ENCODE measurements around the gene PPM1H. TPM values are rescaled to one million over a fixed set of nuclear protein-coding genes. Genes with fewer than 3 reads are reported as not detected.

PPM1H gene
- total RNA-seq, 3 donors from 2014 or later (not counting 1 experiment from before 2014, with no cell fraction given): 0.18 to 2.1 (median 0.40) TPM

DNA sequence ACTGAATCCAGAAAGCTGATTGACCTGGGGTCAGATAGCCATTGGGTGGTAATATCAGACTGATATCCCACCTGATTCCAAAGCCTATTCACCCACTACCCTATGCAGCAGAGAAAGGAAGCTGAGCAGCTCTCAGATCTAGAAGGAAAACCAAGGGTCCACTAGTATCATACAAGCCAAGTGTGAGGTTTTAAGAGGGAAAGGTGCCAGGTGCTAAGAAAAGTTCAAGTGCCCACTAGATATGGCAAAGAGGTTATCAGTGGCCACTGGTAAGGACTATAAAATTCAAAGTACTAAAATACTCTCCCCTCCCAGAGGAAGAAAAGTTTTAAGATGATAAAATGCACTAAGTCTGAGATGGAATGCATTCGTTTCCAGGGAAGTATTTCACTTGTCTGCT lies 85.6 kb downstream of the PPM1H start:
- H3K4me3 ChIP-seq (ENCODE audit: low read length): no peak overlapping the region
- H3K4me3 Mint-ChIP-seq: no peak overlapping the region
- H3K27me3 Mint-ChIP-seq (ENCODE audit: low read depth in 2 of 2): no peaks in the 10 kb centered on the region
- H3K36me3 ChIP-seq (ENCODE audit: control insufficient read depth, insufficient read depth, low read length): no peaks in the 10 kb centered on the region
- no peaks in the 10 kb centered on the region for H3K27me3 ChIP-seq (ENCODE audit: control insufficient read depth, insufficient read depth, low read length)
- no CpG with 5 or more reads among the region's 1 CpG for WGBS (ENCODE audit: insufficient coverage)
- H3K9me3 ChIP-seq (ENCODE audit: control insufficient read depth, insufficient read depth, low read length): no peaks in the 10 kb centered on the region
- H3K4me1 ChIP-seq (ENCODE audit: control insufficient read depth, insufficient read depth, low read length): no peaks in the 10 kb centered on the region
- no peaks in the 10 kb centered on the region for H3K9me3 Mint-ChIP-seq
- no peak overlapping the region for H3K27ac Mint-ChIP-seq
- no peaks in the 10 kb centered on the region for H3K4me1 Mint-ChIP-seq
- DNase-seq (no peak), ATAC-seq (no peak)
- no peak overlapping the region for H3K27ac ChIP-seq (ENCODE audit: low read length)
- intact Hi-C loops (cut with micrococcal nuclease): no loop called here
- no peaks in the 10 kb centered on the region for H3K36me3 Mint-ChIP-seq
- TF ChIP-seq, protein P1, sequence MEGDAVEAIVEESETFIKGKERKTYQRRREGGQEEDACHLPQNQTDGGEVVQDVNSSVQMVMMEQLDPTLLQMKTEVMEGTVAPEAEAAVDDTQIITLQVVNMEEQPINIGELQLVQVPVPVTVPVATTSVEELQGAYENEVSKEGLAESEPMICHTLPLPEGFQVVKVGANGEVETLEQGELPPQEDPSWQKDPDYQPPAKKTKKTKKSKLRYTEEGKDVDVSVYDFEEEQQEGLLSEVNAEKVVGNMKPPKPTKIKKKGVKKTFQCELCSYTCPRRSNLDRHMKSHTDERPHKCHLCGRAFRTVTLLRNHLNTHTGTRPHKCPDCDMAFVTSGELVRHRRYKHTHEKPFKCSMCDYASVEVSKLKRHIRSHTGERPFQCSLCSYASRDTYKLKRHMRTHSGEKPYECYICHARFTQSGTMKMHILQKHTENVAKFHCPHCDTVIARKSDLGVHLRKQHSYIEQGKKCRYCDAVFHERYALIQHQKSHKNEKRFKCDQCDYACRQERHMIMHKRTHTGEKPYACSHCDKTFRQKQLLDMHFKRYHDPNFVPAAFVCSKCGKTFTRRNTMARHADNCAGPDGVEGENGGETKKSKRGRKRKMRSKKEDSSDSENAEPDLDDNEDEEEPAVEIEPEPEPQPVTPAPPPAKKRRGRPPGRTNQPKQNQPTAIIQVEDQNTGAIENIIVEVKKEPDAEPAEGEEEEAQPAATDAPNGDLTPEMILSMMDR (IDR thresholded peaks at IDR 0.05): no peak

DNA sequence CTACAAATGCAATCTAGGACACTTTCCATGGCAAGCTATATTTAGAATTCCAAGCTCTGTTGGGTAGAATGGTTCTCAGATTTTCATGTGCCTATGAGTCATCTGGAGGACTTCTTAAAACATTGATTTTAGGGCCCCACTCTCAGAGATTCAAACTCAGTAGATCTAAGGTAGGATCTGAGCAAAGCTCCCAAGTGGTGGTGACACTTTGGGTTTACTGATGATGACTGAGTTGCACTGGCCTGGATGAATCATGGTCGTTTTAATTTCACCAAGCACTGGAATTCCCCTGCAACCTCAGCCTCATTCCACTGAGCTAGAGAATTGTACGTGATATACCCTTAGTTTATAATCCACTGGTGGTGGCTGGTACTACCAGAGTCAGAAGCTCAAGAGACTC lies 86.5 kb downstream of the PPM1H start:
- Histone ChIP-seq H3K27ac (ENCODE audit: low read length) (no peak overlapping the region), H3K4me1 (ENCODE audit: control insufficient read depth, insufficient read depth, low read length) (no peaks in the 10 kb centered on the region), H3K9me3 (ENCODE audit: control insufficient read depth, insufficient read depth, low read length) (no peaks in the 10 kb centered on the region), H3K4me3 (ENCODE audit: low read length) (no peak overlapping the region), H3K27me3 (ENCODE audit: control insufficient read depth, insufficient read depth, low read length) (no peaks in the 10 kb centered on the region), H3K36me3 (ENCODE audit: control insufficient read depth, insufficient read depth, low read length) (no peaks in the 10 kb centered on the region)
- intact Hi-C loops (cut with micrococcal nuclease): no loop called here
- Mint-ChIP-seq H3K4me1 (no peaks in the 10 kb centered on the region), H3K27me3 (ENCODE audit: low read depth in 2 of 2) (no peaks in the 10 kb centered on the region), H3K27ac (no peak overlapping the region), H3K4me3 (no peak overlapping the region), H3K36me3 (no peaks in the 10 kb centered on the region), H3K9me3 (no peaks in the 10 kb centered on the region)
- ATAC-seq: no peak
- DNase-seq: no peak
- TF ChIP-seq, protein P1 (IDR thresholded peaks at IDR 0.05): no peak
- WGBS (ENCODE audit: insufficient coverage): 42% methylated on average over 2 of the region's 2 CpGs

DNA sequence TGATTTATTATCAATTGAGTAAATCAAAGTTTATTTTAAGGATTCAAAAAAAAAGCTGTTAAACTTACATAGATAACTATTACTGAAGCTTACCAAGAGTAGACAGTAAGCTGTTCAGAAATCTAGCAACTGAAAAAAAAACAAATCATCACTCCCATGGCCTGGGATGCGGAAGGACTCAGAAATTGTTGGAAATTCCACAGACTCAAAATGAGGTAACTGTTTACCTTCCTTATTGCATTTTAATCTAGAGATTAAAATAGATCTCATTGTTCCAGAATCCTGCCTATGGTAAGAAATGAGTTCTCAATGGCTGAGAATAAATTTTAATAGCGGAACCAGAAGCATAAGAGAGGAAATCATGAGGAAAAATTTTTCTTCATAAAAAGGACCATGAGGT lies 87.2 kb downstream of the PPM1H start:
- no peaks in the 10 kb centered on the region for H3K36me3 ChIP-seq (ENCODE audit: control insufficient read depth, insufficient read depth, low read length)
- Mint-ChIP-seq H3K36me3 (no peaks in the 10 kb centered on the region), H3K27me3 (ENCODE audit: low read depth in 2 of 2) (no peaks in the 10 kb centered on the region), H3K4me1 (no peaks in the 10 kb centered on the region), H3K4me3 (no peak overlapping the region), H3K27ac (no peak overlapping the region), H3K9me3 (no peaks in the 10 kb centered on the region)
- no peaks in the 10 kb centered on the region for H3K9me3 ChIP-seq (ENCODE audit: control insufficient read depth, insufficient read depth, low read length)
- intact Hi-C loops (cut with micrococcal nuclease): no loop called here
- no peak overlapping the region for H3K27ac ChIP-seq (ENCODE audit: low read length)
- no peaks in the 10 kb centered on the region for H3K27me3 ChIP-seq (ENCODE audit: control insufficient read depth, insufficient read depth, low read length)
- no peak for ATAC-seq
- no peak for DNase-seq
- WGBS (ENCODE audit: insufficient coverage): 100% methylated on average over 1 of the region's 2 CpGs
- H3K4me3 ChIP-seq (ENCODE audit: low read length): no peak overlapping the region
- TF ChIP-seq, protein P1 (IDR thresholded peaks at IDR 0.05): no peak
- H3K4me1 ChIP-seq (ENCODE audit: control insufficient read depth, insufficient read depth, low read length): no peaks in the 10 kb centered on the region

DNA sequence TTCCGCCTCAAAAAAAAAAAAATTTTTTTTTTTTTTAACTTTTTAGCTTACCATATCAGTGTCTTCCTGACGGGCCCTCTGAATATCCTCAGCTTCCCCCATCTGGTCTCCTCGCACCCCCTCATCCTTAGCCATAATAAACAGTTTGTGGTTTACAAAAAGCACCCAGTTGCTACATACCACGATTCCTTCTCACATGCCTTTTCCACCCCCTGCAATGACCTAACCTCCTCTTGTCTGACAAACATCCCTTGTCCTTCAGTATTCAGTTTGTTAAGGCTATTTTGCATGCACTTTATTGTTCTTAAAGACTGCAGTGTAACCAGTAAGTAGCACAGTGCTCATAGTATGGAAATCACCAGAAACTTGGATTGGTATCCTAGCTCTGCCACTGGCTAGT lies 88.5 kb downstream of the PPM1H start:
- intact Hi-C loops (cut with micrococcal nuclease): no loop called here
- no peak for ATAC-seq
- Mint-ChIP-seq H3K27me3 (ENCODE audit: low read depth in 2 of 2) (no peaks in the 10 kb centered on the region), H3K36me3 (no peaks in the 10 kb centered on the region), H3K9me3 (no peaks in the 10 kb centered on the region), H3K27ac (no peak overlapping the region), H3K4me3 (no peak overlapping the region), H3K4me1 (no peaks in the 10 kb centered on the region)
- no peak for DNase-seq
- H3K9me3 ChIP-seq (ENCODE audit: control insufficient read depth, insufficient read depth, low read length): no peaks in the 10 kb centered on the region
- H3K27ac ChIP-seq (ENCODE audit: low read length): no peak overlapping the region
- H3K4me3 ChIP-seq (ENCODE audit: low read length): no peak overlapping the region
- WGBS (ENCODE audit: insufficient coverage): 54% methylated on average over 4 of the region's 4 CpGs
- TF ChIP-seq, protein P1 (IDR thresholded peaks at IDR 0.05): no peak
- H3K27me3 ChIP-seq (ENCODE audit: control insufficient read depth, insufficient read depth, low read length): no peaks in the 10 kb centered on the region
- no peaks in the 10 kb centered on the region for H3K36me3 ChIP-seq (ENCODE audit: control insufficient read depth, insufficient read depth, low read length)
- no peaks in the 10 kb centered on the region for H3K4me1 ChIP-seq (ENCODE audit: control insufficient read depth, insufficient read depth, low read length)
